Endothelial cell (in vitro differentiated cells): ENCODE results near the gene SH3GL2. TPM values are rescaled to one million over a fixed set of nuclear protein-coding genes. Genes with fewer than 3 reads are reported as not detected.

Source experiments
- DNase-seq: peaks from one replicate; pipeline ENCODE4 v3.0.0; 2021; ENCODE audit warnings: low spot score
- H3K27ac Mint-ChIP-seq: one replicate; pipeline ENCODE4 v1.8.0; 2021; ENCODE audit warnings: mixed read lengths, inconsistent platforms; ENCODE audit not compliant: unreplicated experiment
- H3K27me3 Mint-ChIP-seq: one replicate; pipeline ENCODE4 v1.8.0; 2021; ENCODE audit warnings: mild to moderate bottlenecking, moderate library complexity, mixed read lengths, inconsistent platforms; ENCODE audit not compliant: unreplicated experiment
- H3K36me3 Mint-ChIP-seq: one replicate; pipeline ENCODE4 v1.8.0; 2021; ENCODE audit warnings: mild to moderate bottlenecking, low read depth, mixed read lengths, inconsistent platforms; ENCODE audit not compliant: unreplicated experiment
- H3K4me1 Mint-ChIP-seq: one replicate; pipeline ENCODE4 v1.8.0; 2021; ENCODE audit warnings: mild to moderate bottlenecking, mixed read lengths, inconsistent platforms; ENCODE audit not compliant: unreplicated experiment
- H3K4me3 Mint-ChIP-seq: one replicate; pipeline ENCODE4 v1.8.0; 2021; ENCODE audit warnings: mild to moderate bottlenecking, mixed read lengths, inconsistent platforms; ENCODE audit not compliant: unreplicated experiment
- H3K9me3 Mint-ChIP-seq: one replicate; pipeline ENCODE4 v1.8.0; 2021; ENCODE audit warnings: mixed read lengths, inconsistent platforms; ENCODE audit not compliant: unreplicated experiment
- CTCF ChIP-seq: fragments of 200-600 bp; sonication (generic); IDR thresholded peaks from one replicate; pipeline ENCODE4 v1.5.0; 2021; ENCODE audit warnings: antibody characterized with exemption; ENCODE audit not compliant: unreplicated experiment
- total RNA-seq: library from RNA; stranded (reverse); fragmentation: NEBNext Ultra II Directional; extraction: Animal tissue kit (Norgen Biotek cat#: 25700); gene quantifications from one replicate; pipeline ENCODE4 v1.2.1, GENCODE V29; 2021; ENCODE audit not compliant: unreplicated experiment

The SH3GL2 gene
- total RNA-seq, 1 donor from 2014 or later = 1.6 TPM

- H3K4me3 Mint-ChIP-seq = no peak overlapping the region
- no peaks in the 10 kb centered on the region for H3K9me3 Mint-ChIP-seq
- no peaks in the 10 kb centered on the region for H3K36me3 Mint-ChIP-seq
- no peaks in the 10 kb centered on the region for H3K27me3 Mint-ChIP-seq
- H3K27ac Mint-ChIP-seq = no peak overlapping the region
- no peak for TF ChIP-seq CTCF
- peaks cover 3% of the 10 kb centered on the region for H3K4me1 Mint-ChIP-seq
- no peak for DNase-seq
Observed at GRCh38 chr9:17658237-17658636, 79.4 kb downstream of the SH3GL2 start.

- Mint-ChIP-seq H3K9me3 (no peaks in the 10 kb centered on the region), H3K4me1 (peaks cover 2% of the 10 kb centered on the region), H3K36me3 (no peaks in the 10 kb centered on the region), H3K4me3 (no peak overlapping the region), H3K27me3 (no peaks in the 10 kb centered on the region), H3K27ac (no peak overlapping the region)
- TF ChIP-seq CTCF = no peak
- DNase-seq = no peak
Observed at GRCh38 chr9:17660158-17660557, 81.3 kb downstream of the SH3GL2 start.

- H3K4me1 Mint-ChIP-seq = no peaks in the 10 kb centered on the region
- H3K27me3 Mint-ChIP-seq = no peaks in the 10 kb centered on the region
- DNase-seq = no peak
- H3K4me3 Mint-ChIP-seq = no peak overlapping the region
- TF ChIP-seq CTCF = no peak
- no peaks in the 10 kb centered on the region for H3K9me3 Mint-ChIP-seq
- H3K27ac Mint-ChIP-seq = no peak overlapping the region
- H3K36me3 Mint-ChIP-seq = no peaks in the 10 kb centered on the region
Observed at GRCh38 chr9:17665450-17665849, 86.6 kb downstream of the SH3GL2 start.

GRCh38 chr9:17669206-17669605, 90.3 kb downstream of the SH3GL2 start:
- Mint-ChIP-seq H3K36me3 (no peaks in the 10 kb centered on the region), H3K9me3 (no peaks in the 10 kb centered on the region), H3K4me1 (no peaks in the 10 kb centered on the region), H3K27ac (no peak overlapping the region), H3K27me3 (no peaks in the 10 kb centered on the region), H3K4me3 (no peak overlapping the region)
- DNase-seq = no peak
- TF ChIP-seq CTCF = no peak

- H3K9me3 Mint-ChIP-seq = no peaks in the 10 kb centered on the region
- no peaks in the 10 kb centered on the region for H3K27me3 Mint-ChIP-seq
- no peaks in the 10 kb centered on the region for H3K4me1 Mint-ChIP-seq
- H3K27ac Mint-ChIP-seq = no peak overlapping the region
- H3K36me3 Mint-ChIP-seq = no peaks in the 10 kb centered on the region
- TF ChIP-seq CTCF = no peak
- DNase-seq = no peak
- H3K4me3 Mint-ChIP-seq = no peak overlapping the region
Observed at GRCh38 chr9:17682684-17683083, 103.8 kb downstream of the SH3GL2 start.
